Upper lobe of left lung (tissue), 6 donors: Measurements from ENCODE around the gene KCNMB1. TPM values are rescaled to one million over a fixed set of nuclear protein-coding genes. Genes with fewer than 3 reads are reported as not detected.

ENCODE experiments used
- ATAC-seq, 2 donors: fragments of 200-7000 bp; cut with Tn5 transposase; one replicate each; pipeline ENCODE4 v1.9.1; 2022; ENCODE audit warnings: mild to moderate bottlenecking in 2 of 2, moderate library complexity in 2 of 2; ENCODE audit not compliant: low FRiP score in 2 of 2
- DNase-seq, 2 donors: peaks; one replicate each; pipeline ENCODE4 v3.0.0-alpha.2; 2019 to 2020
- H3K27ac ChIP-seq, 4 donors: fragments of 200-600 bp; sonication (generic); one replicate each; pipeline ENCODE4 v1.5.1; 2016 to 2019
- H3K27me3 ChIP-seq, 4 donors: fragments of 200-600 bp; sonication (generic); one replicate each; pipeline ENCODE4 v1.5.1; 2017 to 2019
- H3K36me3 ChIP-seq, 4 donors: fragments of 200-600 bp; sonication (generic); one replicate each; pipeline ENCODE4 v1.5.1; 2016 to 2019
- H3K4me1 ChIP-seq, 4 donors: fragments of 200-600 bp; sonication (generic); one replicate each; pipeline ENCODE4 v1.5.1; 2018 to 2019
- H3K4me3 ChIP-seq, 4 donors: fragments of 200-600 bp; sonication (generic); one replicate each; pipeline ENCODE4 v1.5.1; 2017 to 2019; ENCODE audit warnings: mild to moderate bottlenecking in 2 of 4, moderate library complexity in 1 of 4
- H3K9me3 ChIP-seq, 4 donors: fragments of 200-600 bp; sonication (generic); one replicate each; pipeline ENCODE4 v1.5.1; 2018 to 2019
- EP300 ChIP-seq, 4 donors: sonication (generic); formaldehyde crosslinking; IDR thresholded peaks; one replicate each; pipeline ENCODE4 v1.5.1; 2017; ENCODE audit warnings: antibody characterized with exemption in 4 of 4, control low read depth in 2 of 4
- POLR2A ChIP-seq, 4 donors: fragments of 450-650 bp; IDR thresholded peaks; one replicate each; pipeline ENCODE4 v1.5.1; 2016 to 2017; ENCODE audit warnings: antibody characterized with exemption in 4 of 4, mild to moderate bottlenecking in 2 of 4
- POLR2AphosphoS5 ChIP-seq, 2 donors: sonication (generic); formaldehyde crosslinking; IDR thresholded peaks; one replicate each; pipeline ENCODE4 v1.5.1; 2017; ENCODE audit warnings: antibody characterized with exemption in 2 of 2
- WGBS, 2 donors: methylation state at CpG; one replicate each; pipeline ENCODE4 v1.1.5; 2017 to 2018; 5-methylcytosine and 5-hydroxymethylcytosine counted together
- total RNA-seq, 6 donors: library from RNA; depleted of rRNA in 4 of 6; stranded (reverse); fragments of >200 nt in 4 of 6; gene quantifications; one replicate each; pipeline versions ENCODE4 v1.1.0 to v1.2.1, GENCODE V29; 2016 to 2021
- TF ChIP-seq, protein P1 (sequence below), 6 experiments: fragments of 450-650 bp in 4 of 6; fragments of 200-600 bp in 2 of 6; sonication (generic) in 2 of 6; IDR thresholded peaks; one replicate each; pipeline ENCODE4 v1.5.1; 2016 to 2019; ENCODE audit warnings: antibody characterized with exemption in 6 of 6
- donor health status: DM: no; HTN: no; CAD: no; lungs with moderate emphysema.
- donor health status: DM: no; HTN: yes; CAD: no; lungs with severe emphysema.

KCNMB1 gene
- total RNA-seq, 6 donors from 2014 or later, result 1.1 to 5.3 (median 2.0) TPM

- Histone ChIP-seq H3K4me1 (peaks cover 0 to 3% (median 0%) of the 10 kb centered on the region in 4 donors), H3K9me3 (no peaks in the 10 kb centered on the region), H3K27ac (no peak overlapping the region), H3K27me3 (no peaks in the 10 kb centered on the region), H3K36me3 (no peaks in the 10 kb centered on the region), H3K4me3 (no peak overlapping the region)
- DNase-seq, result no peak
- ATAC-seq, result no peak
- TF ChIP-seq, protein P1, sequence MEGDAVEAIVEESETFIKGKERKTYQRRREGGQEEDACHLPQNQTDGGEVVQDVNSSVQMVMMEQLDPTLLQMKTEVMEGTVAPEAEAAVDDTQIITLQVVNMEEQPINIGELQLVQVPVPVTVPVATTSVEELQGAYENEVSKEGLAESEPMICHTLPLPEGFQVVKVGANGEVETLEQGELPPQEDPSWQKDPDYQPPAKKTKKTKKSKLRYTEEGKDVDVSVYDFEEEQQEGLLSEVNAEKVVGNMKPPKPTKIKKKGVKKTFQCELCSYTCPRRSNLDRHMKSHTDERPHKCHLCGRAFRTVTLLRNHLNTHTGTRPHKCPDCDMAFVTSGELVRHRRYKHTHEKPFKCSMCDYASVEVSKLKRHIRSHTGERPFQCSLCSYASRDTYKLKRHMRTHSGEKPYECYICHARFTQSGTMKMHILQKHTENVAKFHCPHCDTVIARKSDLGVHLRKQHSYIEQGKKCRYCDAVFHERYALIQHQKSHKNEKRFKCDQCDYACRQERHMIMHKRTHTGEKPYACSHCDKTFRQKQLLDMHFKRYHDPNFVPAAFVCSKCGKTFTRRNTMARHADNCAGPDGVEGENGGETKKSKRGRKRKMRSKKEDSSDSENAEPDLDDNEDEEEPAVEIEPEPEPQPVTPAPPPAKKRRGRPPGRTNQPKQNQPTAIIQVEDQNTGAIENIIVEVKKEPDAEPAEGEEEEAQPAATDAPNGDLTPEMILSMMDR (IDR thresholded peaks at IDR 0.05), result no peak
- no peak for TF ChIP-seq POLR2A (IDR thresholded peaks at IDR 0.05)
- no peak for TF ChIP-seq POLR2AphosphoS5 (IDR thresholded peaks at IDR 0.05)
- no peak for TF ChIP-seq EP300 (IDR thresholded peaks at IDR 0.05)
- 71 to 81% methylated on average over 4 to 7 of the region's 7 CpGs for WGBS, 2 donors
Measured at GRCh38 chr5:170408877-170409660, 19.9 kb upstream of the KCNMB1 start.

GRCh38 chr5:170408226-170408625 is 19.1 kb upstream of the KCNMB1 start:
- Histone ChIP-seq H3K27me3 (no peaks in the 10 kb centered on the region), H3K36me3 (no peaks in the 10 kb centered on the region), H3K4me1 (peaks cover 0 to 3% (median 0%) of the 10 kb centered on the region in 4 donors), H3K4me3 (no peak overlapping the region), H3K9me3 (no peaks in the 10 kb centered on the region), H3K27ac (no peak overlapping the region)
- no peak for DNase-seq
- ATAC-seq, result peak in 1 of 2 donors; percentile 27
- WGBS, 2 donors, result 68% methylated on average over 6 of the region's 6 CpGs
- TF ChIP-seq POLR2AphosphoS5 (IDR thresholded peaks at IDR 0.05) (no peak), POLR2A (IDR thresholded peaks at IDR 0.05) (no peak), EP300 (IDR thresholded peaks at IDR 0.05) (no peak)
- TF ChIP-seq, protein P1 (IDR thresholded peaks at IDR 0.05), result no peak

DNA sequence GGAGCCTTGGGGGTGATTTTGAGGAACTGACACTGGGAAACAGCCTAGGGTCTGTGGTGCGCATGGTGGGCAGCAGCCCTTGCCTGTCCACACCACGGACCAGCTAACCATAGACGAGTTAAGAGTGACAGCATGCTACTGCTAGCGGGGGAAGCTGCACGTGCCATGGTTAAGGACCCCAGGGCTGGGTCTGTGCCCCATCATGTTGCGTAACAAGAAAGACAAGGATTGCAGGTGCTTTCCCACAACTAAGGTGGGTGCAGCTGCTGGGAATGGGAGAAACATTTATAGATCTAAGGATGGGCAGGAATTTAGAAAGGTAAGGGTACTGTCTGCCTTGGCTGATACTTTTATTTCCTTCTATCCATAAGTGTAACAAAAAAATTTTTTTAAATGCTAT is 17.9 kb upstream of the KCNMB1 start:
- DNase-seq (no peak), ATAC-seq (no peak)
- TF ChIP-seq POLR2AphosphoS5 (IDR thresholded peaks at IDR 0.05), result no peak
- TF ChIP-seq, protein P1 (IDR thresholded peaks at IDR 0.05), result no peak
- no peak for TF ChIP-seq EP300 (IDR thresholded peaks at IDR 0.05)
- TF ChIP-seq POLR2A (IDR thresholded peaks at IDR 0.05), result no peak
- no peak overlapping the region for H3K4me3 ChIP-seq
- H3K36me3 ChIP-seq, result no peaks in the 10 kb centered on the region
- no peak overlapping the region for H3K27ac ChIP-seq
- H3K4me1 ChIP-seq, result peaks cover 0 to 3% (median 0%) of the 10 kb centered on the region in 4 donors
- H3K27me3 ChIP-seq, result no peaks in the 10 kb centered on the region
- WGBS, 2 donors, result 71 to 74% methylated on average over 4 to 6 of the region's 6 CpGs
- H3K9me3 ChIP-seq, result no peaks in the 10 kb centered on the region

DNA sequence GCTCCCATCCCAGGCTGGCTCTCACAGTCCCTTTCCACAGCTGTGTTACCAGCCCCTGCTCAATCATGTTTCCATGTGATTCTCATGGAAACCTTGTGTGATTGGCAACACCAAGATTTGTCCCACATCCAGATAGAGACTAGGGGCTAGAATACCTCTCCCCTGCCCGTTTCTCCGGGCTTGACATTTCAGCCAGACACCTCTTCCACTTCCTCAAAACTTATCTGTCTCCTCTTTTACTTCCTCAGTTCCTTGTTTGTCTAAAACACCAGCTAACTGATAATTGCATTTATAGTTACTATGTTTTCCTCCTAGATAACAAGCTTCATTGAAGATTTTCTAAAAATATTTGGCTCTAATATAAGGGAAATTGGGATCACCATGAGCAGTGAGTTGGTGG is 16.6 kb upstream of the KCNMB1 start:
- WGBS, 2 donors, result 35 to 40% methylated on average over 2 of the region's 2 CpGs

More for the DNA sequence above, 16.6 kb upstream of the KCNMB1 start:
- no peak for TF ChIP-seq POLR2A (IDR thresholded peaks at IDR 0.05)
- TF ChIP-seq, protein P1 (IDR thresholded peaks at IDR 0.05), result no peak
- no peak for TF ChIP-seq EP300 (IDR thresholded peaks at IDR 0.05)
- no peak for TF ChIP-seq POLR2AphosphoS5 (IDR thresholded peaks at IDR 0.05)
- ATAC-seq, result no peak
- Histone ChIP-seq H3K4me3 (no peak overlapping the region), H3K27me3 (no peaks in the 10 kb centered on the region), H3K9me3 (no peaks in the 10 kb centered on the region), H3K36me3 (no peaks in the 10 kb centered on the region), H3K4me1 (peaks cover 0 to 3% (median 0%) of the 10 kb centered on the region in 4 donors), H3K27ac (no peak overlapping the region)
- DNase-seq, result no peak
